GM06990 (cell line): ENCODE results near the gene IL31.

Experiments used
- DNase-seq: peaks from one replicate; pipeline ENCODE4 v3.0.0-alpha.2; 2011; ENCODE audit not compliant: insufficient read length; ENCODE audit errors: extremely low read depth
- H3K27me3 ChIP-seq: replicated peaks from 2 replicates; pipeline ENCODE4 v1.6.0; 2011; ENCODE audit warnings: low read length; ENCODE audit not compliant: control insufficient read depth, insufficient read depth
- H3K36me3 ChIP-seq: 2 replicates; pipeline ENCODE4 v1.5.1; 2011; ENCODE audit warnings: low read length; ENCODE audit not compliant: control insufficient read depth, insufficient read depth
- H3K4me3 ChIP-seq: replicated peaks from 2 replicates; pipeline ENCODE4 v1.5.1; 2011; ENCODE audit warnings: low read depth, mild to moderate bottlenecking, control low read depth, low read length
- CTCF ChIP-seq: IDR thresholded peaks from 2 replicates; pipeline ENCODE4 v1.5.1; 2011; ENCODE audit warnings: low read length, control low read depth, mild to moderate bottlenecking, inconsistent platforms; ENCODE audit not compliant: insufficient read depth, poor library complexity, severe bottlenecking

IL31 gene

GRCh38 chr12:122206976-122207375 lies 33.0 kb upstream of the IL31 start:
- TF ChIP-seq CTCF, result no peak
- Histone ChIP-seq H3K4me3 (no peak overlapping the region), H3K36me3 (peaks cover 8% of the 10 kb centered on the region), H3K27me3 (no peaks in the 10 kb centered on the region; the same call in 1 of the 2 replicates)
- no peak for DNase-seq

GRCh38 chr12:122206111-122206881 lies 32.3 kb upstream of the IL31 start:
- no peak for DNase-seq
- H3K4me3 ChIP-seq, result no peak overlapping the region
- no peaks in the 10 kb centered on the region; the same call in 1 of the 2 replicates for H3K27me3 ChIP-seq
- no peak for TF ChIP-seq CTCF
- H3K36me3 ChIP-seq, result peaks cover 5% of the 10 kb centered on the region

GRCh38 chr12:122205053-122205925 lies 31.3 kb upstream of the IL31 start:
- peaks cover 4% of the 10 kb centered on the region for H3K36me3 ChIP-seq
- H3K4me3 ChIP-seq, result no peak overlapping the region
- DNase-seq, result no peak
- TF ChIP-seq CTCF, result no peak
- H3K27me3 ChIP-seq, result no peaks in the 10 kb centered on the region; the same call in 1 of the 2 replicates

- H3K36me3 ChIP-seq, result peaks cover 4% of the 10 kb centered on the region
- H3K27me3 ChIP-seq, result peaks cover 2% of the 10 kb centered on the region; the same call in 1 of the 2 replicates
- H3K4me3 ChIP-seq, result peak overlapping the region; percentile 22
- DNase-seq, result no peak
- no peak for TF ChIP-seq CTCF
Observed at GRCh38 chr12:122204167-122205052, 30.4 kb upstream of the IL31 start.
